ENCODE data around the gene COL7A1.

GRCh38 chr3:48575366-48575765 lies 19.8 kb downstream of the COL7A1 start:
- TF ChIP-seq, protein P1, sequence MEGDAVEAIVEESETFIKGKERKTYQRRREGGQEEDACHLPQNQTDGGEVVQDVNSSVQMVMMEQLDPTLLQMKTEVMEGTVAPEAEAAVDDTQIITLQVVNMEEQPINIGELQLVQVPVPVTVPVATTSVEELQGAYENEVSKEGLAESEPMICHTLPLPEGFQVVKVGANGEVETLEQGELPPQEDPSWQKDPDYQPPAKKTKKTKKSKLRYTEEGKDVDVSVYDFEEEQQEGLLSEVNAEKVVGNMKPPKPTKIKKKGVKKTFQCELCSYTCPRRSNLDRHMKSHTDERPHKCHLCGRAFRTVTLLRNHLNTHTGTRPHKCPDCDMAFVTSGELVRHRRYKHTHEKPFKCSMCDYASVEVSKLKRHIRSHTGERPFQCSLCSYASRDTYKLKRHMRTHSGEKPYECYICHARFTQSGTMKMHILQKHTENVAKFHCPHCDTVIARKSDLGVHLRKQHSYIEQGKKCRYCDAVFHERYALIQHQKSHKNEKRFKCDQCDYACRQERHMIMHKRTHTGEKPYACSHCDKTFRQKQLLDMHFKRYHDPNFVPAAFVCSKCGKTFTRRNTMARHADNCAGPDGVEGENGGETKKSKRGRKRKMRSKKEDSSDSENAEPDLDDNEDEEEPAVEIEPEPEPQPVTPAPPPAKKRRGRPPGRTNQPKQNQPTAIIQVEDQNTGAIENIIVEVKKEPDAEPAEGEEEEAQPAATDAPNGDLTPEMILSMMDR (IDR thresholded peaks at IDR 0.05; ENCODE audit: borderline replicate concordance, extremely low read depth, low read length, poor library complexity, severe bottlenecking), result no peak
- TF ChIP-seq EZH2 (IDR thresholded peaks at IDR 0.05; ENCODE audit: borderline replicate concordance, low read depth, low read length, severe bottlenecking), result no peak
